H1 (cell line): ENCODE measurements around the gene OR13H1. TPM values are rescaled to one million over a fixed set of nuclear protein-coding genes. Genes with fewer than 3 reads are reported as not detected.

Source experiments
- USF2 ChIP-seq: IDR thresholded peaks from 2 replicates; pipeline ENCODE4 v1.6.1; 2011; ENCODE audit warnings: low read length, improper control_type of control experiment
- polyA plus RNA-seq, 7 experiments: library from polyadenylated mRNA; depleted of rRNA in 3 of 7; stranded (reverse) in 5 of 7; unstranded in 2 of 7; fragments of >200 nt in 5 of 7; fragments of 200-250 nt in 2 of 7; gene quantifications; 1 replicate in 5 of 7; 2 replicates in 1 of 7; 4 replicates in 1 of 7; pipeline versions ENCODE4 v1.2.1 to v1.2.3, GENCODE V29; 2011 to 2013; ENCODE audit warnings: missing spikeins in 2 of 7, mixed read lengths in 2 of 7
- total RNA-seq: library from RNA; stranded (reverse); fragmentation: NEBNext Ultra II Directional; extraction: Animal tissue kit (Norgen Biotek cat#: 25700); gene quantifications from 2 replicates; pipeline ENCODE4 v1.2.1, GENCODE V29; 2021

Gene OR13H1
- total and polyA plus RNA-seq, 2 of the 8 experiments (the other 6 are each of a cell fraction or from before 2014, with no cell fraction given) = not detected

GRCh38 chrX:131588995-131589394, 45.1 kb downstream of the OR13H1 start (continued):
- no peak for TF ChIP-seq USF2
